IMR-90 (cell line): ENCODE measurements around the gene TCP11L1. TPM values are rescaled to one million over a fixed set of nuclear protein-coding genes. Genes with fewer than 3 reads are reported as not detected.
A peak's percentile ranks its signal among the peaks of the same experiment; 100 is the strongest.

ENCODE experiments used
- ATAC-seq: fragments of 200-7000 bp; cut with Tn5 transposase; 2 replicates; pipeline ENCODE4 v1.9.1; 2020; ENCODE audit warnings: low read depth, mild to moderate bottlenecking, moderate library complexity
- BruUV-seq: library from RNA; stranded (reverse); fragments of 400-500 nt; replicated peaks from 2 replicates; lab custom pipeline; 2021; lab: Mats Ljungman, UMichigan
- CTCF ChIA-PET: fragments of 300-600 bp; formaldehyde crosslinking; extraction: SDS; loops from one replicate; lab custom pipeline; 2021; ENCODE audit warnings: antibody characterized with exemption; lab: Yijun Ruan, JAX
- POLR2A ChIA-PET: fragments of 300-600 bp; sonication (Branson Sonifier 250); formaldehyde crosslinking; loops from one replicate; lab custom pipeline; 2022; ENCODE audit warnings: antibody characterized with exemption; ENCODE audit not compliant: unreplicated experiment; lab: Charles Lee
- DNase-seq: peaks from one replicate; pipeline ENCODE4 v3.0.0; 2013
- H2AFZ ChIP-seq: replicated peaks from 2 replicates; pipeline ENCODE3; 2013; ENCODE audit warnings: low read length, mild to moderate bottlenecking; ENCODE audit not compliant: poor library complexity
- H2AK5ac ChIP-seq: 2 replicates; pipeline ENCODE4 v1.6.1; 2013; ENCODE audit warnings: low read depth, low read length, inconsistent platforms
- H2AK9ac ChIP-seq: replicated peaks from 2 replicates; pipeline ENCODE3; 2013; ENCODE audit warnings: mild to moderate bottlenecking, low read depth, low read length, moderate library complexity; ENCODE audit not compliant: poor library complexity
- H2BK120ac ChIP-seq: 2 replicates; pipeline ENCODE4 v1.6.1; 2013; ENCODE audit warnings: low read depth, low read length, inconsistent platforms
- H2BK15ac ChIP-seq: 3 replicates; pipeline ENCODE4 v1.6.1; 2013; ENCODE audit warnings: low read depth, low read length, inconsistent platforms
- H2BK20ac ChIP-seq: 2 replicates; pipeline ENCODE4 v1.6.1; 2013; ENCODE audit warnings: low read depth, mild to moderate bottlenecking, inconsistent platforms, low read length, moderate library complexity
- H2BK5ac ChIP-seq: 2 replicates; pipeline ENCODE4 v1.6.1; 2013; ENCODE audit warnings: mild to moderate bottlenecking, low read depth, low read length, inconsistent platforms; ENCODE audit not compliant: poor library complexity, severe bottlenecking
- H3K14ac ChIP-seq: replicated peaks from 2 replicates; pipeline ENCODE4 v1.6.1; 2013; ENCODE audit warnings: low read depth, low read length, inconsistent platforms
- H3K18ac ChIP-seq: 2 replicates; pipeline ENCODE4 v1.6.1; 2013; ENCODE audit warnings: low read depth, low read length, control low read depth
- H3K23ac ChIP-seq: 2 replicates; pipeline ENCODE4 v1.6.1; 2013; ENCODE audit warnings: low read depth, low read length, inconsistent platforms
- H3K27ac ChIP-seq: 2 replicates; pipeline ENCODE4 v1.5.1; 2013; ENCODE audit warnings: mild to moderate bottlenecking, control low read depth, low read length; ENCODE audit not compliant: insufficient read depth
- H3K27me3 ChIP-seq: 2 replicates; pipeline ENCODE4 v1.6.1; 2013; ENCODE audit warnings: low read length; ENCODE audit not compliant: control insufficient read depth, insufficient read depth
- H3K36me3 ChIP-seq: 2 replicates; pipeline ENCODE4 v1.6.1; 2013; ENCODE audit warnings: low read length, mixed read lengths; ENCODE audit not compliant: control insufficient read depth, insufficient read depth
- H3K4ac ChIP-seq: 2 replicates; pipeline ENCODE4 v1.6.1; 2013; ENCODE audit warnings: low read depth, low read length, inconsistent platforms
- H3K4me1 ChIP-seq: 2 replicates; pipeline ENCODE4 v1.6.1; 2013; ENCODE audit warnings: low read length, mixed read lengths; ENCODE audit not compliant: control insufficient read depth, insufficient read depth
- H3K4me2 ChIP-seq: 2 replicates; pipeline ENCODE4 v1.6.1; 2013; ENCODE audit warnings: low read depth, mild to moderate bottlenecking, control low read depth, low read length, moderate library complexity
- H3K4me3 ChIP-seq: 2 replicates; pipeline ENCODE4 v1.5.1; 2013; ENCODE audit warnings: low read depth, mild to moderate bottlenecking, control low read depth, low read length, moderate library complexity; ENCODE audit not compliant: insufficient read depth
- H3K56ac ChIP-seq: 2 replicates; pipeline ENCODE4 v1.6.1; 2013; ENCODE audit warnings: low read length, inconsistent platforms; ENCODE audit not compliant: insufficient read depth; ENCODE audit errors: extremely low read depth
- H3K79me1 ChIP-seq, 2 experiments: 2 replicates each; pipeline ENCODE4 v1.6.1; 2013; ENCODE audit warnings: low read length in 2 of 2, inconsistent platforms in 1 of 2, low read depth in 1 of 2
- H3K9ac ChIP-seq: 2 replicates; pipeline ENCODE4 v1.6.1; 2013; ENCODE audit warnings: low read depth, low read length, control low read depth
- H3K9me1 ChIP-seq: 2 replicates; pipeline ENCODE4 v1.6.1; 2013; ENCODE audit warnings: low read length, inconsistent platforms; ENCODE audit not compliant: insufficient read depth
- H3K9me3 ChIP-seq: 2 replicates; pipeline ENCODE4 v1.6.1; 2013; ENCODE audit warnings: low read length; ENCODE audit not compliant: control insufficient read depth, insufficient read depth
- H4K20me1 ChIP-seq: 2 replicates; pipeline ENCODE4 v1.6.1; 2013; ENCODE audit warnings: low read length, inconsistent platforms; ENCODE audit not compliant: insufficient read depth
- H4K5ac ChIP-seq: 2 replicates; pipeline ENCODE4 v1.6.1; 2013; ENCODE audit warnings: mild to moderate bottlenecking, low read depth, low read length, control low read depth
- H4K8ac ChIP-seq, 2 experiments: 2 replicates each; pipeline ENCODE4 v1.6.1; 2013; ENCODE audit warnings: low read depth in 2 of 2, low read length in 2 of 2, control low read depth in 1 of 2, inconsistent platforms in 1 of 2
- H4K91ac ChIP-seq: 2 replicates; pipeline ENCODE4 v1.6.1; 2013; ENCODE audit warnings: low read depth, low read length, inconsistent platforms; ENCODE audit not compliant: insufficient read depth
- BHLHE40 ChIP-seq: fragments of 150-350 bp; IDR thresholded peaks from 2 replicates; pipeline ENCODE4 v1.6.1; 2016; ENCODE audit warnings: mild to moderate bottlenecking, low read depth, low read length
- CEBPB ChIP-seq: IDR thresholded peaks from 2 replicates; pipeline ENCODE4 v1.6.1; 2012; ENCODE audit warnings: low read depth, low read length, improper control_type of control experiment
- CHD1 ChIP-seq: IDR thresholded peaks from 2 replicates; pipeline ENCODE4 v1.6.1; 2012; ENCODE audit warnings: low read depth, low read length, improper control_type of control experiment
- ELK1 ChIP-seq: fragments of 150-350 bp; IDR thresholded peaks from 2 replicates; pipeline ENCODE4 v1.6.1; 2016; ENCODE audit warnings: low read depth, mild to moderate bottlenecking, low read length, moderate library complexity, borderline replicate concordance
- FOS ChIP-seq: fragments of 150-350 bp; IDR thresholded peaks from 2 replicates; pipeline ENCODE4 v1.6.1; 2016; ENCODE audit warnings: low read depth, low read length
- MAZ ChIP-seq: IDR thresholded peaks from 2 replicates; pipeline ENCODE4 v1.6.1; 2012; ENCODE audit warnings: low read depth, mild to moderate bottlenecking, low read length, improper control_type of control experiment, moderate library complexity, borderline replicate concordance
- NFE2L2 ChIP-seq: fragments of 150-350 bp; IDR thresholded peaks from 2 replicates; pipeline ENCODE4 v1.6.1; 2016; ENCODE audit warnings: low read depth, mild to moderate bottlenecking, low read length
- RCOR1 ChIP-seq: IDR thresholded peaks from 2 replicates; pipeline ENCODE4 v1.6.1; 2012; ENCODE audit warnings: mild to moderate bottlenecking, low read length, improper control_type of control experiment; ENCODE audit not compliant: insufficient replicate concordance
- dilution Hi-C: fragments of 300-500 bp; cut with HindIII; formaldehyde crosslinking; loops from one replicate; pipeline ENCODE4 v1.14.3; 2018; ENCODE audit warnings: low sequenced_read_pairs; ENCODE audit not compliant: unreplicated experiment
- in situ Hi-C: fragments of 300-500 bp; cut with MboI; formaldehyde crosslinking; loops from 3 replicates; pipeline ENCODE4 v1.14.3; 2019; ENCODE audit warnings: low sequenced_read_pairs, inconsistent platforms, mixed read lengths
- intact Hi-C: fragments of 100-400 bp; cut with micrococcal nuclease; formaldehyde crosslinking; loops from 2 replicates; pipeline ENCODE4 v1.10.0; 2022
- polyA plus RNA-seq, 3 experiments: library from polyadenylated mRNA; depleted of rRNA; stranded (reverse); fragments of >200 nt; gene quantifications; 2 replicates each; pipeline ENCODE4 v1.2.3, GENCODE V29; 2012; ENCODE audit warnings: low replicate concordance in 1 of 3
- total RNA-seq: library from RNA; depleted of rRNA; stranded (reverse); fragments of >200 nt; gene quantifications from 2 replicates; pipeline ENCODE4 v1.2.3, GENCODE V29; 2012

The TCP11L1 gene
- total and polyA plus RNA-seq, 2 of the 4 experiments (the other 2 are of a cell fraction): 13.9 to 17.4 TPM

- peak overlapping the region in 1 of 2 experiments; percentile 68; a peak in 2 of 4 replicates for H4K8ac ChIP-seq
- POLR2A ChIA-PET: interaction anchor here (0.5 kb wide), 1 partner anchor 24 kb away, joined by 3 read pairs; no protein-coding TSS in a partner anchor
- H3K18ac ChIP-seq: peak overlapping the region; percentile 66; the same call in 1 of the 2 replicates
- dilution Hi-C loops (no loop called here), in situ Hi-C loops (no loop called here), intact Hi-C loops (no loop called here)
- H4K20me1 ChIP-seq: no peaks in the 10 kb centered on the region
- ATAC-seq: peak; percentile 85
- no peak overlapping the region for H4K5ac ChIP-seq
- H3K9ac ChIP-seq: no peak overlapping the region
- H3K79me1 ChIP-seq: no peaks in the 10 kb centered on the region
- H4K91ac ChIP-seq: peak overlapping the region; percentile 90; the same call in 1 of the 2 replicates
- H3K27ac ChIP-seq: peak overlapping the region; percentile 71; the same call in 1 of the 2 replicates
- no peaks in the 10 kb centered on the region for H3K36me3 ChIP-seq
- no peaks in the 10 kb centered on the region for H3K9me3 ChIP-seq
- no peak for TF ChIP-seq ELK1
- no peak for TF ChIP-seq BHLHE40
- TF ChIP-seq CEBPB: peak; percentile 76
- TF ChIP-seq FOS: 0 out of 2 replicates have a peak, but pooled peaks have one; percentile 10
- TF ChIP-seq RCOR1: no peak
- no peak for TF ChIP-seq CHD1
- no peak for TF ChIP-seq NFE2L2
- no peak for TF ChIP-seq MAZ
- no peak overlapping the region for H2AFZ ChIP-seq
- peak overlapping the region; percentile 95 for H2BK120ac ChIP-seq
- peak overlapping the region; percentile 59; the same call in 1 of the 3 replicates for H2BK15ac ChIP-seq
- peak overlapping the region; percentile 60 for H2BK5ac ChIP-seq
- H3K4me3 ChIP-seq: no peak overlapping the region
- no peak overlapping the region for H3K4me2 ChIP-seq
- CTCF ChIA-PET: interaction anchor here (0.6 kb wide), 1 partner anchor 17 kb away, joined by 3 read pairs; no protein-coding TSS in a partner anchor
- H3K9me1 ChIP-seq: peaks cover 11% of the 10 kb centered on the region
- DNase-seq: peak; percentile 89
- H2AK5ac ChIP-seq: peak overlapping the region; percentile 68; the same call in 1 of the 2 replicates
- H3K4ac ChIP-seq: peak overlapping the region; percentile 80; the same call in 1 of the 2 replicates
- no TSS peak for BruUV-seq
- H2AK9ac ChIP-seq: no peak overlapping the region
- peak overlapping the region; percentile 69; the same call in 1 of the 2 replicates for H2BK20ac ChIP-seq
- H3K4me1 ChIP-seq: peaks cover 12% of the 10 kb centered on the region
- H3K56ac ChIP-seq: no peak overlapping the region
- H3K14ac ChIP-seq: peak overlapping the region; percentile 90; the same call in 1 of the 2 replicates
- no peaks in the 10 kb centered on the region for H3K27me3 ChIP-seq
- H3K23ac ChIP-seq: no peak overlapping the region; the same call in 1 of the 2 replicates
Measured at GRCh38 chr11:33000181-33000580, 39.2 kb upstream of the TCP11L1 start.
